Esophagus muscularis mucosa (tissue), 3 donors: ENCODE data around the gene STK39.

ENCODE experiments used
- CTCF ChIP-seq, 3 experiments: fragments of 200-600 bp in 2 of 3; fragments of 450-650 bp in 1 of 3; sonication (generic) in 2 of 3; IDR thresholded peaks; one replicate each; pipeline ENCODE4 v1.5.1; 2017 to 2019; ENCODE audit warnings: antibody characterized with exemption in 3 of 3, mild to moderate bottlenecking in 2 of 3, moderate library complexity in 1 of 3
- POLR2A ChIP-seq: fragments of 450-650 bp; IDR thresholded peaks from one replicate; pipeline ENCODE4 v1.6.1; 2017; ENCODE audit warnings: antibody characterized with exemption, moderate library complexity, mild to moderate bottlenecking, low read depth
- POLR2AphosphoS5 ChIP-seq, 2 donors: sonication (generic); formaldehyde crosslinking; IDR thresholded peaks; one replicate each; pipeline ENCODE4 v1.6.1; 2017; ENCODE audit warnings: antibody characterized with exemption in 2 of 2

GRCh38 chr2:168052773-168053172, 194.6 kb downstream of the STK39 start:
- TF ChIP-seq POLR2A (no peak), CTCF (IDR thresholded peaks at IDR 0.05) (no peak), POLR2AphosphoS5 (IDR thresholded peaks at IDR 0.05) (no peak)
